Fibroblast of skin of right quadriceps (primary cell): ENCODE data around the gene IQCK.

Source experiments
- DNase-seq: peaks from one replicate; pipeline ENCODE4 v3.0.0-alpha.2; 2013

The IQCK gene

DNA sequence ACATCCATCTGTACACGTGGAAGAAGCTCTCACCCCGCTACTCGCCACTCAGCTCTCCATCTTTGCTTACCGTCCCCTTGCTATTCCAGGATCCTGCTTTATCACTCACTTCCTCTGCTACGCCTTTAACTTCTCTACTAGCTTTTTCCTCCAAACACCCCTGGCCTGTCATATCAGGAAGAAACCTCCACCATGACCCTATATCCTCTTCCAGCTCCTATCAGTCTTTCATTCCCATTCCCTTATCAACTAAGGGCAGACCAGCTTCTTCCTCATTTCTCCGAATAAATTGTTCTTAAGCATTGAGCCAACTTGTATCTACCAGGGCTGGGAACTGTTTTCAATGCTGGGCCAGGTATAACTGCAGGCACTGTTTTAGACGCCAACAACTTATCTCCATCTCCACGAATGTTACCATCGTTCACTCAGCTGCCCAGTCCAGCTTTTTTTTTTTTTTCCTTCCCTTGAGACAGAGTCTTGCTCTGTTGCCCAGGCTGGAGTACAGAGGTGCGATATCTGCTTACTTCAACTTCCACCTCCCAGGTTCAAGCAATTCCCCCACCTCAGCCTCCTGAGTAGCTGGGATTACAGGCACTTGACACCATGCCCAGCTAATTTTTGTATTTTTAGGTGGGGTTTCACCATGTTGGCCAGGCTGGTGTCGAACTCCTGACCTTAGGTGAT lies 4.3 kb downstream of the IQCK start:
- no peak for DNase-seq

DNA sequence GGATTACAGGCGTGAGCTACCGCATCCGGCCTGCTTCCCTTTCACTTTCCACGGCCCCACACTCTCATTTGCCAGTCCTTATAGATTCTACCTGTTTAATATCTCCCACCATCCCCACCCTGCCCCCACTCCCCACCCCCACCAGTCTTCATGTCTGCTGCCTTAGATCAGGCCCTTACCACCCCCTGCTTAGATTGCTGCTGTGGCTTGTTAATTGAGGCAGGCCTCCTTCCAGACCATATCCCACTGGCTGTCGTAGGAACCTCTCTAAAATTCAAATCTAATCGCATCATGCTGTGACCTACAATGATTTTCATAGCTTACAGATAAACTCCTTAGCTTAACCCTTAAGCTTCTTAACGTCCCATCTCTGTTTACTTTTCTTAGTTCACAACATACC lies 4.9 kb downstream of the IQCK start:
- DNase-seq, result no peak

DNA sequence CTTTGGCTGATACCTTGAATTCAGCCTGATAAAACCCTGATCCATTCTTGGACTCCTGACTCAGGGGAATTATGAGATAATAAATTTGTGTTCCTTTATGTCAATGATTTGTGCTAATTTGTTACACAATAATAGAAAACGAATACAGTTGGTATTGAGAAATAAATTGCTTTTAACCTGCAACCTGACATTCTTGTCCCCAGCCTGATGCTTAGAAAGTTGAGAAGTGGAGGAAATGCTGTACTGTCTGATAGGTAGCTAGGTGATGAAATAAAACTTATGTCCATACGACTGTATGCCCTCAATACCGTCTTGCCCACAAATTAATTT lies 10.5 kb downstream of the IQCK start:
- no peak for DNase-seq

DNA sequence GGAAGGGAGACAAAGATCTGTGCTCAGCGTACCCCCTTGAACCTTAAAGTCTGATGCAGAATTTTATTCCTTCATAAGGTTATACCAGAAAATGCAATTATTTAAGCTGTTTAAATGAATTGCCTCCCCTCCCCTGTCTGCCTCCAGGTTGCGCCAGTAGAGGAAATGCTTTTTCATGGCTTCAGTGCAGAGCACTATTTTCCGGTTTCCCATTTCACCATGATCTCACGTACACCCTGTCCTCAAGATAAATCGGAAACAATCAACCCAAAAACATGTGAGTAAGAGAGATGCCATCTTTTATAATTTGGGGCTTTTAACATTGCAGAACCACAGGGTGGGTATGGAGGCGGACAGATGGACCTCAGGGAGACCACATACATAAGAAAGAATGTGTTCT lies 15.5 kb downstream of the IQCK start:
- no peak for DNase-seq

DNA sequence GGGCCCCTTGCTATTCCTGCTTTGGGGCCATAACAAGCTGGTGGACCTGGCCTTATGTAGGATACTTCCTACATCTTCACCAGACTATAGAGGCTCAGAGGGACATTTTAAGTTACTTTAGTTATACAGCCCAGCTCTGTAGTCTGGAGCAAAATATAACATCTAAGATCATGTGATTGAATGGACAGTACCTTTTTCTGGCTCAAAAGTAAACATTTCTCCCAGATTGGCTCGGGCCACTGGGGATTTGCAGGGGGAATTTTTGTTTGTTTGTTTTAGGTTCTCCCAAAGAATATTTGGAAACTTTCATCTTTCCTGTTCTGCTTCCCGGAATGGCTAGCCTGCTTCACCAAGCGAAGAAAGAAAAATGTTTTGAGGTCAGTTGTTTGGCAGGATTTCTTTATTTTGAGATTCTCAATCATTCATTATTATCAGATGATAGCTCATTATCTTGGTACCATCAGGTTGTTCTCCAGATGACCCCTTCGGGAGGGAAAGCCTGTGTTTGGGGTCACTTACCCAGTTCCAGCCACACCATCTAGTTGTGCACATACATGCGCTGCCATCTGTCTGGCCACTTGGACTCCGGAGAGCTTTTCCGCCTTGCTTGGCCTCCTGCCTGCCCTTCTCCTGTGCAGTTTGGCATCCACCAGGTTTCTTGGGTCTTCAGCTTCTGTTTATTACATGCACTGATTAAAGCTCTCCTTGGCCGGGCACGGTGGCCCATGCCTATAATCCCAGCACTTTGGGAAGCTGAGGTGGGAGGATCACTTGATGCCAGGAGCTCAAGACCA lies 17.2 kb downstream of the IQCK start:
- DNase-seq, result no peak

DNA sequence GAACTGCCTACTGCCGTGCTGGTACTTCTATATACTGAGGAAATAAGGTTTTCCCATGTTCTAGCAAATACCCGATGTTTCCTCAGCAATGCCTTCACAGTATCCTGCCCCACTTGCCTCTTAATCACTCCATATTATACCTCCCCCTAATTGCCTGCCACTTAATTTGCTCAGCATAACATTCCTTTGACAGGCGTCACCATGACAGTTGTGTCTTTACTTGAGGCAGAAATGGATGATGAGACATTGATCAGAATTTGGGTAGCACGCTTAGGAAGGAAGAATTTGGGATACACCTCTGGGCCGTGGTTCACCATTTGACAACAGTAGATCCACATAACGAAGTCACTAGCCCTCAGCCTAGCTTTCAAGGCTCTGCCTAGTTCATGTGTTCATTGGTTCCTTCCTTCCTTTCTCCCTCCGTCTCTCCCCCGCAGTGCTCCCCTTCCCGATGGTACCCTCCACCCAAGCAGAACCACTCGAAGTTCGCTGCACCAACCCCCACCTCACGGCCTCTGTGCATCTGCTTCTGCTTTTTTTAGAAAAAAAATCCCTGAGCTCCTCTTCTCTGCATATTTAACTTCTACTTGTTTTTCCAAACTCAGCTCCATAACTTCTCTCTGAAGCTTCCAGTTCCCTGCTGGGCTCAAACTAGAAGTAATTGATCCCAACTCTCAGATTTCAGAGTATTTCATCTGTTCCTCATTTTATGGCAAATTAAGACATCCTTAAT lies 19.4 kb downstream of the IQCK start:
- peak; percentile 23 for DNase-seq

DNA sequence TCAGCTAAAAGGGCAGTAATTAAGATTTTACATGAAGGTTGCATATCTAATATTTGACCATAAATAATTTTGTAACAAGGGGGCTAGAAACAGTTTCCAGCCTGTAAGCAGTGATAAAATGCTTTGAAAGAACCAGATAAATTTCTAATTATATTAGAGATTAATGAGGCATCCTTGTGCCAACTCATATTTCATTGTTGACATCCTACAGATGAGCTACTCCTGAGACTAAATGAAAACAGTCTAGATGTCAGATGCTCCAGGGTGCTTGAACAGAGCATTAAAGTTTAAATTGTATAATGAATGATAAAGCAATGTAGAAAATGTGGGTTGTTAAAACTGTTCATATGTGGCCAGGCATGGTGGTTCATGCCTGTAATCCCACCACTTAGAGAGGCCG lies 23.3 kb downstream of the IQCK start:
- DNase-seq, result no peak

DNA sequence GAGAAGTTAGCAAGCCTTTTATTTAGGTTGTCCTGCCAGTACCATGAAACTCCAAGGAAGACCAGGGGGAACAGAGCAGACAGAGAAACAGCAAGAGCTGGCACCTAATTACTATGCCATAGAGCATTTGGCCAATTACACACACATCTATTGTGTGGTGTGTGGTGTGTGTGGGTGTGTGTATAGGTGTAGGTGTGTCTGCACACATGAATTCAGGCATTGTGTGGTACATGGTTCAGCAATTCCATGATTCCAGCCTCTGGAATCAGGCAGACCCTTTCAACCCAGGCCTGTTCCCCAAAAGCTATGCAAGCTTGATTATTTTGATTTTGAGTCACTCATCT lies 25.7 kb downstream of the IQCK start:
- no peak for DNase-seq

DNA sequence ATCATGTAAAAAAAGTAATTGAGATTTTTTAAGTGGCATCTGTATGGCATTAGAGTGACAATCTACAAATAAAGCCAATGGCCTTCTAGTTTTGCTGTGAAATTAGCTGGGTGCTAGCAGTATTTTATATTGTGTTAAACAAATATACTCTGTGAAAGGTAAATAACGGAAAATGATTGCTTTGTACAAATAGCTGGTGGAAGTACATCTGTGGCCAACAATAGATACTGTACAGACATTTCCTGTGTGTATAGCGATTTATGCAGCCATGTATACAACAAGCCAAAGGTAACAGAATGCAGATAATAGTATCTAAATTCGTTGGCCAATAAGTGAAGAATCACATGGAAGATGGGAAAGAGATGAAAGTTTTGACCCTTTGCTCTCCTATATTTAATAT lies 26.6 kb downstream of the IQCK start:
- no peak for DNase-seq

DNA sequence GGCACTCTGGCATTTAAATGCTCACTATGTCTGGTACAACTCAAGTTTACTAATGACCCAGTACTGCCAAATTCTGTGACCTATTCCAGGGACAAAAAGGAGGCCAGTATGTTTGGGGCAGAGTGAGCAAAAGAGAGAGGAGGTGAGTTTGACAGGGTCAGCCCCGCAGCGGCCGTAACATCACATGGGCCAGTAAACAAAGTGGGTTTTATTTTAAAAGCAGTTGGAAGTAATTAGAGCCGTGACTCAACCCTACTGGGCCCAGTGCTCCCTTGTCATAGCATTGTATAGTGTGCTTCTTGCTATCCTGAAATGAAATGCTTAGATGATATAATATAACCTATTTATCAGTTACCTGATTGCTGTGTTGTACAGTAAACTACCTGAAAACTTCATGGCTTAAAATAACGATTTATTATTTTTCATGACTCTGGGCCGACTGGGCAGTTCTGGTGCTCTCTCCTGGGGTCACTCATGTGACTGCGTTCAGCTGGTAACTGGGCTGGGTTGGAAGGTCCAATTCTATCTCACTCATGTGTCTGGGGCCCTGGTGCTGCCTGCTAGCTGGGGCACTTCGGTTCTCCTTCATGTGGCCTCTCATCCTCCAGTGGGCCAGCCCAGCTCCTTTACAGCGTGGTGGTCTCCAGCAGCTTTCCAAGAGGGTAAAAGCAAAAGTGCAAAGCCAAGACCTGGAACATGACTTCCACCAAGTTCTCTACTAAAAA lies 27.4 kb downstream of the IQCK start:
- DNase-seq, result peak; percentile 17

DNA sequence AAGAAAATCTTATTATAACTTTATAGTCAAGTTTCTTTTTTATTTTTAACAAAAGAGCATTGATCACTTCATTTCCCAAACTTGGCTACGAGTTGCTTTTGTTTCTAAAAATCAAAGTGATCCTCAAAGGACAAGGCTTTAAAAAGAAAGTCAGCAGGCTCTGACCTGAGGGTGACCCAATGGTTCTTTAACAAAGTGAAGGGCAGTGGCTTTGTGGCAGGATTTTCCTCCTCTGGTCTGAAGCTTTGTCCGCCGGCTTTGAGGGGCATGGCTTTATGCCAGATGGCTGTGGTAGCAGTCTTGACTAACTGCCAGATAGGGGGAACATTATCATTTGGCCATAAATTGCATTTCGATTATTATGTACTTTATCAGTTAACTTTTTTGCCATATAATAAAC lies 28.5 kb downstream of the IQCK start:
- no peak for DNase-seq

DNA sequence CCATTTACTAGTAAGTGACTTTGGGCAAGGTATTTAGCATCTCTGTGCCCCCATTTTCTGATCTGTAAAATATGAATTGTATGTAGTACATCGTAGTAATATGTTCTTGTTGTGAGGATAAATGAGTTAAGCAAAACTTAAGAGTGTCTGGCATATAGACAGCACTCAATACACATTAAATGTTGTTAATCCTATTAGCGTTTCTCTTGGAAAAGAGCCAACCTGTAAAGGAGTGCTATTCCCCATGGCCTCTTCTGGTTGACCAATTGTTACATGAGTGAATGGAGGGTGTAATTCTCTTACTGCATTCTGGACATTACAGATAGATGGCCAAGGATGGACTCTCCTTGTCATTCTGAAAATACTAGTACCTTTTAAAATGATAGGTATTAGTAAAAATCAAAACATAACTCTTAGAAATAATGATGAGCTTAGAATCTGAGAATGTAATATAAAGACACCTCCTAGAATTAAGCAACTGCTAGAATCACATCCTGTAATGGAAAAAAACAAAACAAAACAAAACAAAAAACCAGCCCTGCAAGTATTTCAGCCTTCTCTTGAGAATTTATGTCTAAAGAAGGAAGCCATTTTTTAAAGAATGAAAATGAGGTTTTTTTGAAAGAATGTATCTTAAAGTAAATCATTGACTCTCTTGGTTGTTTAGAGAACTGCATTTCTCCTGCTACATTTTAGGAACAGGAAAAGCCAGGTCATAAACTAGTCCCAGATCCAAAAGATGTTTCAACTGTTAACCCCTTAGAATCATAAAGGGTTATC lies 30.5 kb downstream of the IQCK start:
- no peak for DNase-seq

DNA sequence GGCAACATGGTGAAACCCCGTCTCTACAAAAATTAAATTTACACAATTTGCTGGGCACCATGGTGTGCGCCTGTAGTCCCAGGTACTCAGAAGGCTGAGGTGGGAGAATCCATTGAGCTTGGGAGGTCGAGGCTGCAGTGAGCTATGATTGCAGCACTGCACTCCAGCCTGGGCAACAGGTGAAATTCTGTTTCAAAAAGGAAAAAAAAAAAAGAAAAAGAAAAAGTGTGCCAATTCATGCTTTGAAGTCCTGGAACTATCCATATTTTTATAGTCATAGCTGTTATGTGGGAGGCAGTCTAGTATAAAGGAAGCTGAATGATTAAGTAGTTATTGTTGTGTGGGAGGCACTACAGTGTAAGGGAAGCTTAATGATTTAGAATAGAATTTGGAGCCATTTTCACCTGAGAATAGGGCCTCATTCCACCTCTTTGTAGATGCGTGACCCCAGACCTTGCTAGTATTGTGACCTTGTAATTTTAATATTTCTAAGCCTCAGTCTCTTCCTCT lies 31.6 kb downstream of the IQCK start:
- DNase-seq, result no peak

DNA sequence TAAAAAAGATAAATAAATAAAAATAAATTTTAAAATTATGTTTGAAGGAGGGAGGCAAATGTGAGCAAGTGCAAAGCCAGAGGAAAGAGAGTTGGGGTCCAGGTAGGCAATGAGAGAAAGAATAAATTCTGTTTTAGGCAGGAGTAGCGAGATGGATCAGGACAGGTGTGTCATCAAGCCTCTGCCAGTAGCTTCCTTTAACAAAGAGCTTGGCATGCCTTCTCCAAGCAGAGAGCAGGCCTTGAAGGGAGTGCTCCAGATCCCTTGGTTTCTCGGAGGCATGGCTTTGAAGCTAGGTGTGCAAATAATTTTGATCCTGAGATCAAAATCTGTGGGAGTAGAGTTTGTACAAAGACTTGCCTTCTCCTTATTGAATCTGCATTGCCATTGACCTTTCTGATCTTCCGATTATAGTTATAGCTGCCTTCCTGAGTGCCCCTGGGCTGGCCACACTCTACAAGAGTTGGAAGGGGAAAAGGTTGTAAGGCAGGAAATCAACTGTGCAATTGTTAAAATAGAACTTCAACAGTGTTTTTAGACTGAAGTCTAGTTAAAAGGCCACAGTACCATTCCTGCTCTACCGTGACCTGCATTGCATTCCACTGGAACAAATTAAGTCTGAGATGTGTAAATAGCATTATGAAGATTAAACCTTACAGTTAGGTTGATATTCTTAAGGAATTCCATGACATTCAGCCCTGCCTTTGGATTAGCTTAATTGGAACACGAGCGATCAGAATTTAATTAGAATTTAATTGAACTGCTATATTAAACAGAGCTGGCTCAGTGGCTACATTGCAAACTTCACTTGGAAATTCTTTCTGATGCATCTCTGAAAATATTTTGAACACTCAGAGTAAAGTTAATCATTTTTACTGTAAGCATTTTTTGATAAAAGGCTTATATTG lies 33.7 kb downstream of the IQCK start:
- no peak for DNase-seq

DNA sequence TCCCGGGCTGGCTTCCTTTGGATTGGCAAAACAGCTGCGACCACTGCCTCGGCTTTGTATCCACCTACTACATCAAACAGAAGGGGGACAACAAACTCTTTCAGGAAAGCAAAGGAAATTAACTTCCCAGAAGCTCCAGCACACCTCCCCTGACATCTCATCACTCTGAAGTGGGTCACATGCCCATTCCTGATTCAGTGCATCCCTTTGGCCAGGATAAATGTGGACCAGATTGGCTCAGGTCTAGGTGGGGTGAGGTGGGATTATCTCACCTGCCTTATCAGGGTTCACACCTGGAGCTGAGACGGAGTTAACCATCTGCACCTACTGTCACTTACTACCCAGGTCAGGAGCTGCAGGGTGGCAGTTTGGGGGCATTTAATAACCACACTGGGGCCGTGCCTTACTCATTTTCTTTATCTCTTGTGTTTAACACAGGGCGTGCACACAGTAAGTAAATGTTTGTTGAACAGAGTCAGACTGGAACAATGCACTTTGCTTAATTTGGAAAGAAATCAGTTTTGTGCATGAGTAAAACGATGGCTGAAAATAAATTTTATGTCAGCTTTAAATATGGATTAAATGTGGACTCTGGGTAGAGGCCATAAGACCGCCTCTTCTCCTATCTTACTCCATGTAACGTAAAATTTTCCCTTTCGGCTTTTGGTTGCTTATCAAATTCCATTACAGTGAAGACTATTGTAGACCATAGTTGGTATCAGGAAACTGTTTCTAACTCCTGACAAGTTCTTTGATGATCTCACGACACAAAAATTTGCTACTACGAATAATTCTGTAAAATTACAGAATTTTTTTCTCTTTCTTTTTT lies 36.0 kb downstream of the IQCK start:
- DNase-seq, result peak; percentile 7

DNA sequence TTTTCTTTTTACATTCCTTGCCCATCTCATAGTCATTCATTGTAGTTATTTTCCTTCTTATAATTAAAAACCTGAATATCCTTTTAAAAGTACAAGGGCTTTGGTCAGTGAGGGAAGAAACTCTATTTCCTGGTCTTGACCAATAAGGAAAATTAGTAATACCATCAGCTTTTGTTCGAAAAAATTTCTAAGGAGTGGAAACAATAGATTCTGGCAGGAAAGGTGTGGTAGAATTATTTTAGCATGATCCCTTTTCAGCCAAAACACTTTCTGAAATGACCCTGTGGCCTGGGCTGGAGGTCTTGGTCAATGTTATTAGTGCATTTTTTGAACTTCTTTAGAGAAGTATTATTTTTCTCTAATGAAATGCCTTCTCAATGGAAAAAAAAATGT lies 36.6 kb downstream of the IQCK start:
- DNase-seq, result no peak

DNA sequence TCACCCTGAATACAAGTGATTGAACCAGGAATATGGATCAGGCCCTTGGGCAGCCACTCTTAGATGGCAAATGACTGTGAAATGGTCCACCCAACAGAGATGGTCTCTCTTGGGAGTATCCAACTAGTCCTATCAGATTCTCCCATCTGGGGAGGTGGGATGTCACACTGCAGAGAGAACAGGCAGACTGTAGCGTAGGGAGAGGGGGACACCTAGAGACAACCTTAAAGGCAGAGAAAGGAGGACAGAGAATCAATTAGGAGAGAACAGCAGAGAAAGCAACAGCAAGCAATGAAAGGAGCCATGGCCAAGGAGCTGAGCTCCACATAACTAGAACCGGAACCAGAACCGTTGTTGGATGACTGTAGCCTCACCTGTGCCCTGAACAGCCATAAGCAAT lies 37.2 kb downstream of the IQCK start:
- no peak for DNase-seq

DNA sequence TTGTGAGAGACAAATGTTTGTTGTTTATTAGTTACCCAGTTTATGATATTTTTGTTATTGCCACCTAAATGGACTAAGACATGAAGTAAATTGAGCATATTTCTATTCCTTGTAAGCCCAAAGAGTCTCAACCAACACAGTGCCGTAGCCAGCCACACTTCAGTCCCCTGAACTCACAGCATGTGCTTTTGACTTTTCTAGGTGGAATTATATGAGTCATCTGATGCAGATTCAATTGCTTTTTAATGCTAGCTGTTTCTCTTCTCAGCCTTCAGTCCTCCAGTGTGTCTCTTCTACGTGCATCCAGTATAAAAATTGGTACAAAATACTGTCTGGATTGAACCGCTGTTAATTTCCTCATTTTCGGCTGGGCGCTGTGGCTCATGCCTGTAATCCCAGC lies 39.0 kb downstream of the IQCK start:
- no peak for DNase-seq

DNA sequence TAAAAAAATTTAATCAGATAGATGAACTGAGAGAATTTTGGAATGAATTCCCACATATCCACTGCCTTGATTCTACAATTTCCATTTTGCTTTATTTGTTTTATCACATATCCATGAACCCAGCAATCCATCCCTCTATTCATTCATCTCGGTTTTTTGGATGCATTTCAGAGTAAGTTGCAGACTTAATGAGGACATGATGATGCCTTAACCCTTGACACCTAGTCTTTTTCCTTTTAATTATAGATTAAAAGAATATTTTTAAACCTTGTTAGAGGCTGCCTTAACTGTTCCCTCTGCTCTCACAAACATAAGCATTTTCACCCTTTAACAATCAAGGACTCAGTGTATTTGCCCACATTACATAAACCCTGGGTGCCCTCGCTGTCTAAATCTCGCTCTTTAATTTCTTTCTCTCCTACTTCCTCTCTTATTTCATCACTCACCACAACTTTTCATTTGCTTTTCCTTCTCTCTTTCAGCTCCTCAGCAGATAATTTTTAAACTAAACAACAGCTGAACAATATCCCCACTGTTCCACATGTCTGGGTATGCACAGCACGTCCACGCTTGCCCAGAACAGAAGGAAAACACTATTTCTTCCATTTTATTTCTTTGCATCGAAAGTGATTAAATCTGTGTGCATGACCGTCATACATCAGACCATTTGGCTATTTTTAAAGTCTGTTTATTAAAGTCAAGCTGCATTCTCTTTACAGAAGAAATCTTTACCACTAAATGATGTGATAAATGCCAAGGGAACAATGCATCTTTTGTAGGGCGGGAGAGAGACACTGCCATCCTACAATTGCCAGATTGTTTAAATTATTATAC lies 39.9 kb downstream of the IQCK start:
- no peak for DNase-seq
